NB4 (cell line): ENCODE results near the gene SPTA1.

ENCODE experiments used
- DNase-seq: peaks from one replicate; pipeline ENCODE4 v3.0.0; 2010; ENCODE audit warnings: low read depth
- H3K4me3 ChIP-seq: one replicate; pipeline ENCODE4 v1.5.1; 2011; ENCODE audit warnings: mild to moderate bottlenecking, low read depth, low read length, moderate library complexity
- CTCF ChIP-seq: IDR thresholded peaks from one replicate; pipeline ENCODE4 v1.5.1; 2012; ENCODE audit warnings: low read depth, low read length
- MAX ChIP-seq: IDR thresholded peaks from 2 replicates; pipeline ENCODE4 v1.6.1; 2011; ENCODE audit warnings: low read depth, low read length
- MYC ChIP-seq: IDR thresholded peaks from 2 replicates; pipeline ENCODE4 v1.6.1; 2011; ENCODE audit warnings: low read depth, low read length
- POLR2A ChIP-seq: IDR thresholded peaks from 2 replicates; pipeline ENCODE4 v1.6.1; 2011; ENCODE audit warnings: mild to moderate bottlenecking; ENCODE audit not compliant: insufficient read length; ENCODE audit errors: extremely low read depth

Gene SPTA1

DNA sequence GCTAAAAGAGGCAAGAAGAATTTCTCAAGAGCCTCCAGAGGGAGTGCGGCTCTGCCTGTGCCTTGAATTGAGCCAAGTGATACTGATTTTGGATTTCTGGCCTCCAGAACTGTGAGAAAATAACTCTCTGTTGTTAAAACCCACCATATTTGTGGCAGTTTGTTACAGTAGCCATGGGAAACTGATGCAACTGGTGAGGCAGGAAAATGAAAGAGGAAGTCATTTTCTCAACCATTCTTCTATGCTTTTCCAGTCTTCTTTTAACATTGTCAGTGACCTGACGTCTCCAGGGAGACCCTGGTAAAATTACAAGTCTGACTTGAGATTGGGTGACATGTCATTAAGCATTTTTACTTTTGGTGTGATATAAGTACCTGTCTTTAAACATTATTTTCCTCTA lies 121.9 kb downstream of the SPTA1 start:
- peak; percentile 83 for DNase-seq
- no peak overlapping the region for H3K4me3 ChIP-seq

DNA sequence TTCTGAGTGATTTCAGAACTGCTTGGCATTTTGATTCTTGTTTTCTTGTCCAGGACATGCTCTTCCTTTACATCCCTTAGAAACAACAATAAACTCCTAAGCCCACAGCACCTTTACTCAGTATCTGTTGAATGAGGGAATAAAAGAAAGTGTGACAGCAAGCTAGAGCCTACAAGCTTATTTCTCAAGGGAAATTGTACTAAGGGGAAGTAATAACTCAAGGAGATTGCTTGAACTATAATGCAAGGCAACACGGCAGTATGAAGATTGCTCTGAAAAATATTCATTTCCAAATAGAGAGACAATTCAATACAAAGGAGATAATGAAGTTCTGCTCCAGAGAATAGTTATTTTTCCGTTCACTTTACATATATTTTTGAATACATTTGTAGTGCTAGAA lies 122.7 kb downstream of the SPTA1 start:
- H3K4me3 ChIP-seq = no peak overlapping the region
- peak; percentile 31 for DNase-seq
- TF ChIP-seq POLR2A (no peak), CTCF (no peak), MAX (no peak), MYC (no peak)

More for the DNA sequence above, 121.9 kb downstream of the SPTA1 start:
- TF ChIP-seq MYC = no peak
- no peak for TF ChIP-seq CTCF
- no peak for TF ChIP-seq MAX
- TF ChIP-seq POLR2A = no peak
